B cell (primary cell): ENCODE data around the gene PFKP.

Experiments
- CTCF ChIP-seq: fragments of 200-600 bp; IDR thresholded peaks from one replicate; pipeline ENCODE4 v1.8.0; 2022; ENCODE audit warnings: antibody characterized with exemption, mild to moderate bottlenecking
- EZH2 ChIP-seq: IDR thresholded peaks from 2 replicates; pipeline ENCODE4 v1.6.1; 2012; ENCODE audit warnings: borderline replicate concordance, low read depth, mild to moderate bottlenecking, moderate library complexity, low read length; ENCODE audit not compliant: insufficient read depth, poor library complexity, severe bottlenecking

- TF ChIP-seq CTCF, result no peak
- TF ChIP-seq EZH2, result no peak
Observed at GRCh38 chr10:3074145-3074665, 6.9 kb downstream of the PFKP start.
